SK-N-MC (cell line): Measurements from ENCODE around the gene LGALS12.
"Not testable (repeated sequence)": the region's sequence is repeated elsewhere in the genome, so short reads cannot be mapped to it uniquely, and the experiment has no call there.

ENCODE experiments used
- DNase-seq: peaks from one replicate; pipeline ENCODE4 v3.0.0-alpha.2; 2011; ENCODE audit warnings: low read depth, low spot score
- H3K27ac ChIP-seq: fragments of 200-600 bp; sonication (generic); 2 replicates; pipeline ENCODE4 v1.5.1; 2016; ENCODE audit warnings: mixed run types
- H3K36me3 ChIP-seq: fragments of 200-600 bp; sonication (generic); 2 replicates; pipeline ENCODE4 v1.6.1; 2017; ENCODE audit warnings: antibody characterized with exemption, low read length, mixed read lengths; ENCODE audit not compliant: insufficient read depth
- H3K4me3 ChIP-seq: fragments of 200-600 bp; sonication (generic); 2 replicates; pipeline ENCODE4 v1.5.1; 2016
- H3K9ac ChIP-seq: fragments of 200-600 bp; sonication (generic); 2 replicates; pipeline ENCODE4 v1.8.0; 2017; ENCODE audit warnings: mixed run types, mixed read lengths; ENCODE audit not compliant: insufficient read length
- H3K9me3 ChIP-seq: fragments of 200-600 bp; sonication (generic); 2 replicates; pipeline ENCODE4 v1.6.1; 2017; ENCODE audit warnings: low read depth, mild to moderate bottlenecking, antibody characterized with exemption, low read length, moderate library complexity, mixed read lengths
- EZH2 ChIP-seq: fragments of 200-600 bp; sonication (generic); IDR thresholded peaks from one replicate; pipeline ENCODE4 v1.6.1; 2017; ENCODE audit warnings: antibody characterized with exemption
- FOXP2 ChIP-seq: optimal IDR thresholded peaks from 2 replicates; pipeline ENCODE3; 2011; ENCODE audit warnings: mild to moderate bottlenecking, moderate library complexity; ENCODE audit not compliant: insufficient read depth; ENCODE audit errors: extremely low read length, control extremely low read depth
- POLR2AphosphoS5 ChIP-seq: IDR thresholded peaks from 2 replicates; pipeline ENCODE4 v1.6.1; 2012; ENCODE audit warnings: mild to moderate bottlenecking, low read depth, low read length, borderline replicate concordance

Gene LGALS12

GRCh38 chr11:63532799-63533475 is 27.1 kb downstream of the LGALS12 start:
- Histone ChIP-seq H3K9me3 (no peaks in the 10 kb centered on the region), H3K36me3 (no peaks in the 10 kb centered on the region), H3K27ac (no peak overlapping the region), H3K9ac (no peak overlapping the region), H3K4me3 (no peak overlapping the region)
- DNase-seq: no peak
- no peak for TF ChIP-seq EZH2
- no peak for TF ChIP-seq FOXP2
- no peak for TF ChIP-seq POLR2AphosphoS5

- H3K4me3 ChIP-seq: no peak overlapping the region
- no peak for DNase-seq
- TF ChIP-seq FOXP2 (no peak), POLR2AphosphoS5 (no peak), EZH2 (no peak)
- no peaks in the 10 kb centered on the region for H3K36me3 ChIP-seq
- H3K27ac ChIP-seq: no peak overlapping the region
- no peaks in the 10 kb centered on the region for H3K9me3 ChIP-seq
- no peak overlapping the region for H3K9ac ChIP-seq
Measured at GRCh38 chr11:63534076-63534475, 28.2 kb downstream of the LGALS12 start.

- Histone ChIP-seq H3K9ac (no peak overlapping the region), H3K9me3 (no peaks in the 10 kb centered on the region), H3K4me3 (no peak overlapping the region), H3K36me3 (no peaks in the 10 kb centered on the region), H3K27ac (no peak overlapping the region)
- no peak for DNase-seq
- TF ChIP-seq EZH2 (no peak), POLR2AphosphoS5 (no peak), FOXP2 (no peak)
Measured at GRCh38 chr11:63534895-63535461, 29.1 kb downstream of the LGALS12 start.

- H3K27ac ChIP-seq: no peak overlapping the region
- no peaks in the 10 kb centered on the region for H3K9me3 ChIP-seq
- no peak for TF ChIP-seq EZH2
- no peak for TF ChIP-seq POLR2AphosphoS5
- TF ChIP-seq FOXP2: no peak
- no peak overlapping the region for H3K9ac ChIP-seq
- H3K36me3 ChIP-seq: no peaks in the 10 kb centered on the region
- no peak for DNase-seq
- no peak overlapping the region for H3K4me3 ChIP-seq
Measured at GRCh38 chr11:63535734-63536133, 29.9 kb downstream of the LGALS12 start.

- TF ChIP-seq FOXP2 (no peak), EZH2 (no peak), POLR2AphosphoS5 (no peak)
- Histone ChIP-seq H3K9me3 (no peaks in the 10 kb centered on the region), H3K4me3 (no peak within 1 kb of the TSS), H3K27ac (no peak within 1 kb of the TSS), H3K36me3 (no peaks in the 10 kb centered on the region), H3K9ac (peak within 1 kb of the TSS; percentile 0)
- DNase-seq: no peak
Measured at GRCh38 chr11:63536669-63537292, 30.9 kb downstream of the LGALS12 start, which contains the start of gene PLAAT4. TSS of gene PLAAT4 (plus strand) at chr11:63536808. CDS start at chr11:63536869, 61 bp downstream.

GRCh38 chr11:63537293-63538101 is 31.6 kb downstream of the LGALS12 start:
- Histone ChIP-seq H3K27ac (no peak overlapping the region), H3K36me3 (no peaks in the 10 kb centered on the region), H3K4me3 (no peak overlapping the region), H3K9ac (no peak overlapping the region), H3K9me3 (no peaks in the 10 kb centered on the region)
- DNase-seq: no peak
- TF ChIP-seq EZH2: no peak
- no peak for TF ChIP-seq FOXP2
- no peak for TF ChIP-seq POLR2AphosphoS5

GRCh38 chr11:63542506-63542905 is 36.6 kb downstream of the LGALS12 start:
- not testable (repeated sequence) for H3K27ac ChIP-seq, H3K4me3 ChIP-seq, H3K9me3 ChIP-seq, H3K36me3 ChIP-seq, DNase-seq, H3K9ac ChIP-seq

- no peak for DNase-seq
- no peak for TF ChIP-seq FOXP2
- TF ChIP-seq EZH2: no peak
- TF ChIP-seq POLR2AphosphoS5: no peak
- Histone ChIP-seq H3K9ac (no peak overlapping the region), H3K4me3 (no peak overlapping the region), H3K36me3 (no peaks in the 10 kb centered on the region), H3K9me3 (no peaks in the 10 kb centered on the region), H3K27ac (no peak overlapping the region)
Measured at GRCh38 chr11:63543711-63544110, 37.8 kb downstream of the LGALS12 start.
